ENCODE measurements around the gene EIPR1.
"Not testable (repeated sequence)": the region's sequence is repeated elsewhere in the genome, so short reads cannot be mapped to it uniquely, and the experiment has no call there.

Gene EIPR1

GRCh38 chr2:3399829-3400228, 22.2 kb upstream of the EIPR1 start:
- no peak for DNase-seq

DNA sequence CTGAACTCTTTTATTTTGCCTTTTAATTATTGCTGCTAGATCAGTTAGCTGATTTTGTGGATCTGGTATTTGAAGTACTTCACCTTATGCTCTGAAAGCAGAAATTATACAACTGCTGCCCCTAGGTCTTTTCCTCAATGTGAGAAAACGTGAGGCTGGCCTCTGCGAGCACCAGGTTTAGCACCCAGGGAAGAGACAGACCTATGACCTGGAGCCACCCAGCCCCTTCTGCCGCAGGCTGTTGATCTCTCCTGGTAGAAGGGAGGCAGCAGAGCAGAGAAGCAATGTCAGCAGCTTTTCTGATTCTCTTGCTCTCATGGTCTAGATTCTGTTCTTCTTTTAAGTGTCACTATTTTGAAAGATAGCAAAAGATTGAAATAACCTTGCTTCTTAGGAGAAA, 21.8 kb upstream of the EIPR1 start:
- no peak for DNase-seq

- DNase-seq: no peak
Measured at GRCh38 chr2:3398857-3399256, 21.2 kb upstream of the EIPR1 start.

DNA sequence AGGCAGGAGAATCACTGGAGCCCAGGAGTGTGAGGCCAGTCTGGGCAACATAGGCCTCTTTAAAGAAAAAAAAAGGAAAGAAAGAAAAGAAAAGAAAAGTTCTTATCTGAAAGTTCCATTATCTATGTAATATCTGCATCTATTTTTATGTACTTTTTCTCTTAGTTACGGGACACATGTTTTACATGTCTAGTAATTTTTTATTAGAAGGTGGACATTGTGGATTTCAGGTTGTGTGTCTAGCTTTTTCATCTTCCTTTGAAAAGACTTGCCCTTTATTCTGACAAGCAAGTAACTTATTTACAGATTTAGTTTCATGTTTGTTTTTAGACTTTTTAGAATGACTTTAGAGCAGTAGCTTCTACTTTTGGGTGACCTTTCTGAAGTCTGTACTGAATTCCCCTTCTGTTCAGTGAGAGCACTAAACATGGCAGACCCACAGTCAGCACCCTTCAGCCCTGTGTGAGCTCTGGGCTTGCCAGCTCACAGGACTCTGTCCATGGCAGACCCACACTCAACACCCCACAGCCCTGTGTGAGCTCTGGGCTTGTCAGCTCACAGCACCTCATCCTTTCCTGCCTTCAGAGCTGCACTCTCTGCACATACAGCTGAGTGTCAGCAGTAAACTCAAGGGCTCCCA, 19.4 kb upstream of the EIPR1 start:
- no peak for DNase-seq

DNA sequence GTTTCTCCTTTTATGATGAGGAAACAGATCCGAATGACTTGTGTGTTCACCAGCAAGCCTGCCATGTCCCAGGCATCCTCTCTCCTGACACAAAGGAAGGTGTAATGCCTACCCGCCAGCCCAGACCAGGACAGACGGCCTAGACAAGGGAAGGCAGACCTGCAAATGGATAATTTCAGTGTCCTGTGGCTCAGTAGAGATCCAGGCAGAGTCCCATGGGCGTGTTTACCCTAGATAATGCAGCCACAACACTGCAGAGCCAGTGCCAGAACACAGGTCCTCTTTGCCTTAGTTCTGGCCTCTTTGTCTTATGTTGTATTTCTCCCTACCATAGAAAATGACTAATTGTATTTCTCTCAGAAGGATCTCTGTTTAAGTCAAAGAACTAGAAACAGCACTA, 14.6 kb upstream of the EIPR1 start:
- no peak for DNase-seq

GRCh38 chr2:3390041-3390440, 12.4 kb upstream of the EIPR1 start:
- DNase-seq: no peak

GRCh38 chr2:3389193-3389592, 11.6 kb upstream of the EIPR1 start:
- no peak for DNase-seq

DNA sequence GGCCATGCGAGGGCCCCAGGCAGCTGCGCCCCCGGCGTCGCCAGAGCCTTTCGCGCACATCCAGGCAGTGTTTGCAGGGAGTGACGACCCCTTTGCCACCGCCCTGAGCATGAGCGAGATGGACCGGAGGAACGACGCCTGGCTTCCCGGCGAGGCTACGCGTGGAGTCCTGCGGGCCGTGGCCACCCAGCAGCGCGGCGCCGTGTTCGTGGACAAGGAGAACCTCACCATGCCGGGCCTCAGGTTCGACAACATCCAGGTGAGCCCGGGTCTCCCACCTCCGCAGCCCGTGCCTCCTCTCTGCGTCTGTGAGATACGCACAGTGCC, 10.8 kb upstream of the EIPR1 start:
- no peak for DNase-seq

DNA sequence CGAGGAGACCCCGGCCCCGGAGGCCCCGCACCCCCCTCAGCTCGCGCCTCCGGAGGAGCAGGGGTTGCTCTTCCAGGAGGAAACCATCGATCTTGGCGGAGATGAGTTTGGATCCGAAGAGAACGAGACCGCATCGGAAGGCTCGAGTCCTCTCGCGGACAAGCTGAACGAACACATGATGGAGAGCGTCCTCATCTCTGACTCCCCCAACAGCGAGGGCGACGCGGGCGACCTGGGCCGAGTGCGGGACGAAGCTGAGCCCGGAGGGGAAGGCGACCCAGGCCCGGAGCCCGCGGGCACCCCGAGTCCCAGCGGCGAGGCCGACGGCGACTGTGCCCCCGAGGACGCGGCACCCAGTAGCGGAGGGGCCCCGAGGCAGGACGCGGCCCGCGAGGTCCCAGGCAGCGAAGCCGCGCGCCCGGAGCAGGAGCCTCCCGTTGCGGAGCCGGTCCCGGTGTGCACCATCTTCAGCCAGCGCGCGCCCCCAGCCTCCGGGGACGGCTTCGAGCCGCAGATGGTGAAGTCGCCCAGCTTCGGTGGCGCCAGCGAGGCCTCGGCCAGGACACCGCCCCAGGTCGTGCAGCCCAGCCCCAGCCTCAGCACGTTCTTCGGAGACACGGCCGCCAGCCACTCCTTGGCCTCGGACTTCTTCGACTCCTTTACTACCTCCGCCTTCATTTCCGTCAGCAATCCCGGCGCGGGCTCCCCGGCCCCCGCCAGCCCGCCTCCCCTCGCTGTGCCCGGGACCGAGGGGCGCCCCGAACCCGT, 10.2 kb upstream of the EIPR1 start:
- no peak for DNase-seq

DNA sequence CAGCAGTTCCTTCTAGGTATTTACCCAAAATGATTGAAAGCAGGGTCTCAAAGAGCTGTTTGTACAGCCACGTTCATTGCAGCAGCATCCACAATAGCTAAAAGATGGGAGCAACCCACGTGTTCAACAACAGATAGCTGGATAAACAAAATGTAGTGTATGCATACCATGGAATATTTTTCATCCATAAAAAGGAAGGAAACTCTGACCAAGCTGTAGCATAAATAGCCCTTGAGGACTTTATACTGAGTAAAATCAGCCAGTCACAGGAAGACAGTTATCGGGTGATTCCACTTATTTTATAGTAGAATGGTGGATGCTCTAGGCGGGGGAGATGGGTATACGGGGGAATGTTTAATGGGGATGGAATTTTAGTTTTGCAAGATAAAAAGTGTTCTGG, 9.4 kb upstream of the EIPR1 start:
- DNase-seq: no peak

- DNase-seq: no peak
Measured at GRCh38 chr2:3386448-3386958, 8.9 kb upstream of the EIPR1 start.

GRCh38 chr2:3379647-3380534, 2.3 kb upstream of the EIPR1 start, which contains the start of gene TRAPPC12:
TSS of gene TRAPPC12 (plus strand) at chr2:3379694. CDS start at chr2:3387624, 7,930 bp downstream.
- peak; percentile 88 for DNase-seq

GRCh38 chr2:3379339-3379646, 1.7 kb upstream of the EIPR1 start:
- no peak for DNase-seq

GRCh38 chr2:3377279-3377611, 373 bp downstream of the EIPR1 start:
- peak; percentile 24 for DNase-seq

- DNase-seq: no peak
Measured at GRCh38 chr2:3376821-3377220, 797 bp downstream of the EIPR1 start.

- DNase-seq: not testable (repeated sequence)
Measured at GRCh38 chr2:3369340-3370181, 8.1 kb downstream of the EIPR1 start.

- DNase-seq: no peak
Measured at GRCh38 chr2:3368261-3368722, 9.3 kb downstream of the EIPR1 start.

GRCh38 chr2:3365219-3365618, 12.4 kb downstream of the EIPR1 start:
- no peak for DNase-seq

- DNase-seq: no peak
Measured at GRCh38 chr2:3361518-3362389, 15.9 kb downstream of the EIPR1 start.

DNA sequence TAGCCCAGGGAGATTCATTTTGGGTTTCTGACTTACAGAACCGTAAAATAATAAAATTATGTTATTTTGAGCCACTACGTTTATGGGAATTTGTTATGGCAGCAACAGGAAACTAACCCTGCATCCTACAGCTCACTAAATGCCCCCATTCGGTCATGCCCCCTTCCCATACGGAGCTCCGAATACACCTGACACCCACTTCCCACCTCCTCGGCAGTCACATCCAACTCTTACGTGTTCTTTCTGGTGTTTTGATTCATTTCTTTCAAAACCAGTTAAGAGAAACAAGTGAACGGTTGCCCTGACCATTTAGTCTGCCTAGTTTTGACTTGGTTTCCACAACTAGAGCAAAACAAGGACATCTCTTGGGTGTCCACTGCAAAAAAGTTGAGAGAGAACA, 19.7 kb downstream of the EIPR1 start:
- no peak for DNase-seq

DNA sequence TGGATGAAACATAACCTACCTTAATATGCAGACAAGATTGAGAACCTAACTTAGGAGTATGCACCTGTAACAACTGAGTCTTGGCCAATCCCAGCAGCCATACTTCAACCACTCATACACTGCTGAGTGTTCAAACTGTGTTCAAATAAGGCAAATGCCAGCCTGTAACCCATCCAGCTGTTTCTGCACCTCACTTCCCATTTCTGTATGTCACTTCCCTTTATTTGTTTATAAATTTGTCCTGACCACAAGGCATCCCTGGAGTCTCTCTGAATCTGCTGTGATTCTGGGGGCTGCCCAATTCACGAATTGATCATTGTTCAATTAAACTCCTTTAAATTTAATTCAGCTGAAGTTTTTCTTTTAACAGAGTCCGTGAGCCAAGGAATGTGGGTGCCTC, 20.2 kb downstream of the EIPR1 start:
- DNase-seq: not testable (repeated sequence)

DNA sequence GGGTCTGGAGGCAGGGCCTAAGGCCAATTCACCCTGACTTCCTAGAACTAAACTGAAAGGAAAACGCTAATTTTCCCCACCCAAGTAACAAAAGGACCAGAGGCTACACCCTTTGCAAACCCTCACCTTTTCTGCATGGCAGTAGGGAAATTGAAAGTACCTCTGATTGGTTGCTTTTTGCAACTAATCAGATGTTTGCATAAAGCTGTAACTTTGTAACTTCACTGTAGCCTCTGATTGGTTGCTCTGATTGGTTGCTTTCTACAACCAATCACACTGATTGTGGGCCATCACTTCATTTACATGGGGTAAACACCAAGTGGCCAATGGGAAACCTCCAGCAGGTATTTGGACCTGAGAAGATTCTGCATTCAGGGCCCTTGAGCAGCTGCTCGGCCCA, 20.8 kb downstream of the EIPR1 start:
- DNase-seq: no peak

All from NCI-H1105 treated with DMSO at 0.1 percent for 48 hours (cell line).